KMS-11 (cell line): ENCODE results near the gene NTRK3.

Source experiments
- H2AFZ ChIP-seq: fragments of 200-600 bp; sonication (generic); 2 replicates; pipeline ENCODE4 v1.6.1; 2016; ENCODE audit warnings: antibody characterized with exemption, mixed run types, low read depth
- H3K27ac ChIP-seq: fragments of 200-600 bp; sonication (generic); 2 replicates; pipeline ENCODE4 v1.6.1; 2016; ENCODE audit warnings: mild to moderate bottlenecking, mixed run types
- H3K27me3 ChIP-seq: fragments of 200-600 bp; sonication (generic); 2 replicates; pipeline ENCODE4 v1.6.1; 2017; ENCODE audit warnings: mild to moderate bottlenecking, low read depth, mixed run types, moderate library complexity; ENCODE audit not compliant: insufficient read depth
- H3K36me3 ChIP-seq: fragments of 200-600 bp; sonication (generic); 2 replicates; pipeline ENCODE4 v1.6.1; 2017; ENCODE audit warnings: mild to moderate bottlenecking, mixed run types; ENCODE audit not compliant: insufficient read depth
- H3K4me1 ChIP-seq: fragments of 200-600 bp; sonication (generic); 2 replicates; pipeline ENCODE4 v1.6.1; 2016; ENCODE audit warnings: mild to moderate bottlenecking, low read depth, mixed run types; ENCODE audit not compliant: poor library complexity, severe bottlenecking
- H3K4me2 ChIP-seq: fragments of 200-600 bp; sonication (generic); 2 replicates; pipeline ENCODE4 v1.7.0; 2016; ENCODE audit warnings: mild to moderate bottlenecking, mixed run types
- H3K4me3 ChIP-seq: fragments of 200-600 bp; sonication (generic); IDR thresholded peaks from 2 replicates; pipeline ENCODE4 v1.6.1; 2017; ENCODE audit warnings: low read depth, low read length, mixed read lengths; ENCODE audit not compliant: insufficient read depth
- H3K79me2 ChIP-seq: fragments of 200-600 bp; sonication (generic); 2 replicates; pipeline ENCODE4 v1.6.1; 2016; ENCODE audit warnings: low read depth, mixed run types; ENCODE audit not compliant: insufficient read depth
- H3K9ac ChIP-seq: fragments of 200-600 bp; sonication (generic); 2 replicates; pipeline ENCODE4 v1.6.1; 2016; ENCODE audit warnings: mild to moderate bottlenecking, mixed run types
- H4K20me1 ChIP-seq: fragments of 200-600 bp; sonication (generic); 2 replicates; pipeline ENCODE4 v1.6.1; 2016; ENCODE audit warnings: mild to moderate bottlenecking, mixed run types; ENCODE audit not compliant: insufficient read depth
- TF ChIP-seq, protein P1 (sequence below): fragments of 200-600 bp; sonication (generic); conservative IDR thresholded peaks from 2 replicates; pipeline ENCODE4 v1.6.1; 2017; ENCODE audit warnings: low read depth, mild to moderate bottlenecking, antibody characterized with exemption, low read length, moderate library complexity, mixed read lengths

The NTRK3 gene

DNA sequence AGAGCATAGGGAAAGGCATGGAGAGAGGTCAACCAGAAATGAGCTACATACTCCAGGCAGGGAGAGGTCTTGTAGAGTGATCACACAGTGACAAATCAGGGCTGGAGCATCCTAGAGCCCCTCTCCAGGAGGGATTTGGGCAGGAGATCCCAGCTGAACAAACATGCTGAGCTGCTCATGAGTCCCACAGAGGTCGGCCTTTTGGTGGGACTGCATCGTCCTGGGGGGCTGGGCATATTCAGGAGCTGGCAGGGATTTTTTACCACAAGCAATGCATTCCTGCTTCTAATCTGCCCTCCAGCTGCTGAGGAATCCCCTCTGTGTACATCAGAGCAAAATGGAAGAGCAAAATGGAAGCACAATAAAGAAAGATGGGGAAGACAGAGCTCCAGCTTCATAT lies 94.9 kb downstream of the NTRK3 start:
- H3K27ac ChIP-seq = no peak overlapping the region
- no peak overlapping the region for H3K9ac ChIP-seq
- H3K36me3 ChIP-seq = no peaks in the 10 kb centered on the region
- no peaks in the 10 kb centered on the region for H3K4me1 ChIP-seq
- H3K27me3 ChIP-seq = no peaks in the 10 kb centered on the region
- no peak overlapping the region for H3K4me2 ChIP-seq
- no peaks in the 10 kb centered on the region for H3K79me2 ChIP-seq
- H2AFZ ChIP-seq = no peak overlapping the region
- TF ChIP-seq, protein P1, sequence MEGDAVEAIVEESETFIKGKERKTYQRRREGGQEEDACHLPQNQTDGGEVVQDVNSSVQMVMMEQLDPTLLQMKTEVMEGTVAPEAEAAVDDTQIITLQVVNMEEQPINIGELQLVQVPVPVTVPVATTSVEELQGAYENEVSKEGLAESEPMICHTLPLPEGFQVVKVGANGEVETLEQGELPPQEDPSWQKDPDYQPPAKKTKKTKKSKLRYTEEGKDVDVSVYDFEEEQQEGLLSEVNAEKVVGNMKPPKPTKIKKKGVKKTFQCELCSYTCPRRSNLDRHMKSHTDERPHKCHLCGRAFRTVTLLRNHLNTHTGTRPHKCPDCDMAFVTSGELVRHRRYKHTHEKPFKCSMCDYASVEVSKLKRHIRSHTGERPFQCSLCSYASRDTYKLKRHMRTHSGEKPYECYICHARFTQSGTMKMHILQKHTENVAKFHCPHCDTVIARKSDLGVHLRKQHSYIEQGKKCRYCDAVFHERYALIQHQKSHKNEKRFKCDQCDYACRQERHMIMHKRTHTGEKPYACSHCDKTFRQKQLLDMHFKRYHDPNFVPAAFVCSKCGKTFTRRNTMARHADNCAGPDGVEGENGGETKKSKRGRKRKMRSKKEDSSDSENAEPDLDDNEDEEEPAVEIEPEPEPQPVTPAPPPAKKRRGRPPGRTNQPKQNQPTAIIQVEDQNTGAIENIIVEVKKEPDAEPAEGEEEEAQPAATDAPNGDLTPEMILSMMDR = no peak
- H4K20me1 ChIP-seq = no peaks in the 10 kb centered on the region
- no peak overlapping the region for H3K4me3 ChIP-seq

DNA sequence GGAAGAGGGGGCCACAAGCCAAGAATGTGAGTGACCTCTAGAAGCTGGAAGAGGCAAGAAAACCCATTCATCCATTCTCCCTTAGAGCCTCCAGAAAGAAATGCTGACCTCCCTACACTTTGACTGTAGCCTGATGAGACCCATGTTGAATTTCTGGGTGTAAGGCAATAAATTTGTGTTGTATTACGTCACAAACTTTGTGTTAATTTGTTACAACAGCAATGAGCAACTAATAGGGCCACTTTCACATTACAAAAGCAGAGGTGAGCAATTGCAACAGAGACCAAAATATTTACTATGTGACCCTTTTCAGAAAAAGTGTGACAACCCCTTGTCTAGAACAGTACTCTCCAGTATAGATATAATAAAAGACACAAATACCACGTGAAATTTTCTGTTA lies 101.2 kb downstream of the NTRK3 start:
- Histone ChIP-seq H3K4me3 (no peak overlapping the region), H3K79me2 (no peaks in the 10 kb centered on the region), H3K4me1 (no peaks in the 10 kb centered on the region), H3K36me3 (no peaks in the 10 kb centered on the region), H3K4me2 (no peak overlapping the region), H4K20me1 (no peaks in the 10 kb centered on the region), H3K27ac (no peak overlapping the region), H3K27me3 (no peaks in the 10 kb centered on the region), H3K9ac (no peak overlapping the region), H2AFZ (no peak overlapping the region)
- TF ChIP-seq, protein P1 = no peak

DNA sequence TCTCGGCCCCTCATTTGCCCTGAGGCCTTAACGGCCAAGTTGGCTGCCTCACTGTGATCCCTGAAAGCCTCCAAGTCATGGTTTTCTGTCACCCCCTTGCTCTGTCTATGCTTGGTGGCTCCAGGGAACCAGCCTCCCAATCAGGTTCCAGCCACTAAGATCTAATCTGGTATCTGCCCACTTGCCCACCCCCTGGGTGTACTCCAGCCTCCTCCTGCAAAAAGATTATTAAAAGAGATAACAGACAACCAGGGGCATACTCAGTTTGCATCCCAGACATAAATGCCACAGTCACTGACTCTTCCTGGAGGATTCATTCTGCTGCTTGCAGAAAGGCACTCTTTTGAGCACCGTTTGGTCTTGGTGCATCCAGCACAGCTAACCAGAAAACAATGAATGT lies 103.9 kb downstream of the NTRK3 start:
- Histone ChIP-seq H3K36me3 (no peaks in the 10 kb centered on the region), H3K4me2 (no peak overlapping the region), H3K4me1 (no peaks in the 10 kb centered on the region), H3K9ac (no peak overlapping the region), H2AFZ (no peak overlapping the region), H4K20me1 (no peaks in the 10 kb centered on the region), H3K4me3 (no peak overlapping the region), H3K27ac (no peak overlapping the region), H3K27me3 (no peaks in the 10 kb centered on the region), H3K79me2 (no peaks in the 10 kb centered on the region)
- TF ChIP-seq, protein P1 = no peak

DNA sequence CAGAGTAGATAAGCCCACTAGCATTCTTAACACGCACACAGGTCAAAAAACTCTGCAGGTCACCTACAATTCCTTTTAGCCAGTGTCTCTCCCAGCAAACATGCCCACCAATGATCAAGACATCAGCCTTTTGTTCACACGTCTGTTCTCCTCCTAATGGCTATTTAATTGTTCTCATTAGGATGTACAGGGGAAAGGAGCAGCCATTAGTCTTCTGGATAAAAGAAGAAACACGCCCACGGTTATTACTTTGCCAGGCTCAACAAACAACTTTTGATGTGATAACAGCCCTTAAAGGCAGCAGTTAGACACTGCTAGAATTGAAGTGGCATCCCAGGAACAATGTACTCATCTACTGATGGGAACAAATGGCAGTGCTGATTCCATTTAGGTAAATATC lies 108.8 kb downstream of the NTRK3 start:
- Histone ChIP-seq H3K27ac (no peak overlapping the region), H3K79me2 (no peaks in the 10 kb centered on the region), H3K27me3 (no peaks in the 10 kb centered on the region), H3K4me2 (no peak overlapping the region), H3K4me3 (no peak overlapping the region), H4K20me1 (no peaks in the 10 kb centered on the region), H2AFZ (no peak overlapping the region), H3K4me1 (no peaks in the 10 kb centered on the region), H3K9ac (no peak overlapping the region), H3K36me3 (no peaks in the 10 kb centered on the region)
- TF ChIP-seq, protein P1 = no peak
